Psoas muscle (tissue), 8 donors: ENCODE data around the gene ZNF146. TPM values are rescaled to one million over a fixed set of nuclear protein-coding genes. Genes with fewer than 3 reads are reported as not detected.
"Not testable (repeated sequence)": the region's sequence is repeated elsewhere in the genome, so short reads cannot be mapped to it uniquely, and the experiment has no call there.

Experiments
- ATAC-seq, 4 donors: fragments of 200-7000 bp; cut with Tn5 transposase; one replicate each; pipeline ENCODE4 v1.9.1; 2020; ENCODE audit warnings: moderate library complexity in 3 of 4, mild to moderate bottlenecking in 2 of 4
- DNase-seq, 2 donors: peaks; one replicate each; pipeline ENCODE4 v3.0.0-alpha.2; 2020
- H3K27ac ChIP-seq: fragments of 200-600 bp; one replicate; pipeline ENCODE4 v1.8.0; 2022
- H3K27me3 ChIP-seq, 3 donors: fragments of 200-600 bp in 1 of 3; one replicate each; pipeline versions ENCODE4 v1.6.1 to v1.8.0; 2013 to 2022; ENCODE audit warnings: low read length in 2 of 3, mild to moderate bottlenecking in 2 of 3, moderate library complexity in 1 of 3; ENCODE audit not compliant: insufficient read depth in 3 of 3
- H3K36me3 ChIP-seq, 2 donors: fragments of 200-600 bp in 1 of 2; one replicate each; pipeline versions ENCODE4 v1.6.1 to v1.8.0; 2013 to 2022; ENCODE audit warnings: low read depth in 1 of 2, mild to moderate bottlenecking in 1 of 2, moderate library complexity in 1 of 2; ENCODE audit not compliant: insufficient read depth in 1 of 2
- H3K4me1 ChIP-seq: fragments of 200-600 bp; one replicate; pipeline ENCODE4 v1.8.0; 2022
- H3K4me3 ChIP-seq: fragments of 200-600 bp; one replicate; pipeline ENCODE4 v1.8.0; 2022; ENCODE audit warnings: mild to moderate bottlenecking
- H3K9me3 ChIP-seq: fragments of 200-600 bp; one replicate; pipeline ENCODE4 v1.8.0; 2022
- CTCF ChIP-seq: fragments of 200-600 bp; IDR thresholded peaks from one replicate; pipeline ENCODE4 v1.8.0; 2022; ENCODE audit warnings: antibody characterized with exemption
- WGBS, 3 donors: extraction: QIAGEN DNeasy Blood & Tissue Kit; methylation state at CpG; one replicate each; pipeline versions ENCODE4 v1.1.6 to v1.1.7; 2013; 5-methylcytosine and 5-hydroxymethylcytosine counted together
- intact Hi-C, 2 donors: fragments of 100-400 bp; cut with DNase I; formaldehyde crosslinking; loops; one replicate each; pipeline versions ENCODE4 v1.11.0 to v1.14.2; 2022
- polyA plus RNA-seq, 3 donors: library from polyadenylated mRNA; stranded (reverse); fragments of 200-250 nt; gene quantifications; one replicate each; pipeline ENCODE4 v1.2.3, GENCODE V29; 2013
- total RNA-seq, 4 donors: library from RNA; stranded (reverse); fragmentation: NEBNext Ultra II Directional in 2 of 4; extraction: Animal tissue kit (Norgen Biotek cat#: 25700) in 2 of 4; gene quantifications; one replicate each; pipeline versions ENCODE4 v1.2.1 to v1.2.4, GENCODE V29; 2021 to 2023
- donor health status: healthy with polysubstance abuse.
- donor health status: DM: no; HTN: no; CAD: no; lungs with moderate emphysema.
- donor health status: Bipolar disorder and iron deficiency.
- donor health status: healthy.
- donor health status: DM: yes; HTN: yes; CAD: no.
- donor health status: DM: no; HTN: no; CAD: no.
- donor health status: DM: no; HTN: no; CAD: no.
- donor health status: DM: yes; HTN: yes; CAD: no.

The ZNF146 gene
- total and polyA plus RNA-seq, 7 donors: 30.5 to 114 (median 65.5) TPM

DNA sequence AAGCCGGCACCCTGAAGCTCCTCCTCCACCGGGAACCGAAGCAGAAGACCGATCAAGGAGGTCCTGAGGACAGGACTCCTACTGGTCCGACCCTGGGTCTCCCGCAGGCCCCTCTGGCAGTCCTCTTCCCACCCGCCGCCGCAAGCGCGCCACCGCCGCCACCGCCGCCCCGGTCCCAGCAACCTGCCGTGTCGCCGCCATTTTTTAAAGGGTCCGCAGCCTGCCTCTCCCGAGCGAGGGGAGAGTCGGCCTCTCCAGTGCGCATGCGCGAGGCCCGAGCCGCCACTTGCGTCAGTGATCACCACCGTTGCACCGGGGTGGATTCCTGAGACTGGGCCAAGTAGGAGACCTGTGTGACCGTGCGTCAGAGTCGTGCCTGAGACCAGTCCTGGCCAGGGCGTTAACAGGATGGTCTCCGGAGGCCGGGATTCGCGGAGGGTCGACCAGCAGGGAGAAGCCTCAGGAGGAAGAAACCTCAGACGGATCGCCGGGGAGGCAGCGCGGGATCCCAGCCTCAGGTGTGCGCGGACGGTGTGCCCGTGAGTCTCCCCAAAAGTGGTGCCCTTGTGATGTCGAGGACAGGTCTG is 51.6 kb downstream of the ZNF146 start:
- Histone ChIP-seq H3K9me3 (no peaks in the 10 kb centered on the region), H3K4me1 (no peaks in the 10 kb centered on the region), H3K27me3 (no peaks in the 10 kb centered on the region), H3K27ac (no peak overlapping the region), H3K36me3 (no peaks in the 10 kb centered on the region), H3K4me3 (no peak overlapping the region)
- TF ChIP-seq CTCF: no peak
- DNase-seq: peak in 1 of 2 donors; percentile 59
- ATAC-seq: peak in 1 of 4 donors; percentile 79
- intact Hi-C loops: no loop called here
- 76 to 92% (median 81%) methylated on average over 44 to 50 of the region's 50 CpGs for WGBS, 3 donors

- WGBS, 3 donors: 94 to 95% (median 95%) methylated on average over 36 of the region's 36 CpGs
- no peak overlapping the region for H3K27ac ChIP-seq
- no peaks in the 10 kb centered on the region for H3K4me1 ChIP-seq
- TF ChIP-seq CTCF: no peak
- no peaks in the 10 kb centered on the region for H3K36me3 ChIP-seq
- H3K9me3 ChIP-seq: no peaks in the 10 kb centered on the region
- ATAC-seq: peak in 1 of 4 donors; percentile 37
- intact Hi-C loops: no loop called here
- DNase-seq: no peak
- H3K4me3 ChIP-seq: no peak overlapping the region
- H3K27me3 ChIP-seq: no peaks in the 10 kb centered on the region
Observed at GRCh38 chr19:36267061-36267845, 52.3 kb downstream of the ZNF146 start.

DNA sequence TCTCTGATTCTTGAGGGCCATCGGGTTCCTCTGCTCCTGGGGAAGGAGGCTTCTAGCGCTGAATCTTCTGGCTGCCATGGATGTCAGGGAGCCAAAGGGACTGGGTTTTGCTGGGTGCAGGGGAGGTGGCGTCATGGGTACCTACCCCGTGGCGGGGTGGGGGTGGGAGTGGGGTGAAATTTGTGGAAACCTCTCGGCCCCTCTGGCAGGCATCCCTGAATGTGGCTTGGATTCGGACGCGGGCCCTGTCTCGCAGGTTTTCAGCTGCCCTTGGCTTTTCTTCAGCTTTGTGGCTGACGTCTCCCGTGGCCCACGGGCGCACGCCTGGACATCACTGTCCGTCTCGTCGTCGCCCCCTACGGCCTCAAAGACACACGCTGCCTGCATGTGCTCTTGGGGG is 53.2 kb downstream of the ZNF146 start:
- 91 to 93% (median 93%) methylated on average over 19 to 21 of the region's 21 CpGs for WGBS, 3 donors
- H3K4me3 ChIP-seq, H3K27me3 ChIP-seq, DNase-seq, H3K36me3 ChIP-seq, H3K4me1 ChIP-seq, H3K9me3 ChIP-seq, intact Hi-C loops, ATAC-seq, H3K27ac ChIP-seq: not testable (repeated sequence)

DNA sequence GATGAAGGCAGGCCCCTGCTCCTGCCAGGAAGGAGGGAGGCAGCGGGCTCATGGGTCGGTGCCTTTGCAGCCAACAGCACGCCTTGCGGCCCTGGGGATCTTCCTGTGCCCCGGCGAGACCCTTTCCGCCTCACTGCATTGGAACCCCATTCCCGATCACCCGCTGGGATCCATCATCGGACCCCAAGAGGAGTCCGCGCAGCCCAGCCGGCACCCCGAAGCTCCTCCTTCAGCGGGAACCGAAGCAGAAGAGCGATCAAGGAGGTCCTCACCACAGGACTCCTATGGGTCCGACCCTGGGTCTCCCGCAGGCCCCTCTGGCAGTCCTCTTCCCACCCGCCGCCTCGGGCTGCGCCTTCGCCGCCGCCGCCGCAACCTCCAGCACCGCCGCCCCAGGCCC is 53.7 kb downstream of the ZNF146 start:
- H3K4me3 ChIP-seq, H3K9me3 ChIP-seq, H3K36me3 ChIP-seq, DNase-seq, H3K27me3 ChIP-seq, H3K27ac ChIP-seq, ATAC-seq, H3K4me1 ChIP-seq, intact Hi-C loops: not testable (repeated sequence)
- WGBS, 3 donors: 82 to 92% methylated on average over 6 to 12 of the region's 30 CpGs; no CpG with 5 or more reads in 1 of the 3 donors

- H3K4me3 ChIP-seq, H3K36me3 ChIP-seq, ATAC-seq, H3K27ac ChIP-seq, H3K4me1 ChIP-seq, intact Hi-C loops, H3K27me3 ChIP-seq, H3K9me3 ChIP-seq, DNase-seq: not testable (repeated sequence)
- 83 to 97% (median 93%) methylated on average over 2 to 7 of the region's 29 CpGs for WGBS, 3 donors
Observed at GRCh38 chr19:36269295-36269694, 54.4 kb downstream of the ZNF146 start.

Other genes with a start within 250 kb of the ZNF146 start
- gene SDHAF1, start 219.9 kb upstream of the ZNF146 start, total RNA-seq: 10 to 100 TPM in 2 of 4 donors, 1 to 10 TPM in 2; 7.2 to 17.3 (median 12.2) TPM
- 10 to 100 TPM; 12.7 to 33.3 (median 19.7) TPM for gene SDHAF1, start 219.9 kb upstream of the ZNF146 start, polyA plus RNA-seq
- under 1 TPM in 2 of 4 donors, not detected in 2; 0.23 to 0.24 TPM for gene SYNE4, start 206.3 kb upstream of the ZNF146 start, total RNA-seq
- gene SYNE4, start 206.3 kb upstream of the ZNF146 start, polyA plus RNA-seq: under 1 TPM in 2 of 3 donors, not detected in 1; 0.21 to 0.25 TPM
- gene ALKBH6, start 200.9 kb upstream of the ZNF146 start, total RNA-seq: 10 to 100 TPM in 3 of 4 donors, 1 to 10 TPM in 1; 7.1 to 12.6 (median 10.6) TPM
- 10 to 100 TPM in 2 of 3 donors, 1 to 10 TPM in 1; 9.5 to 22.3 (median 13.3) TPM for gene ALKBH6, start 200.9 kb upstream of the ZNF146 start, polyA plus RNA-seq
- gene CLIP3, start 182.2 kb upstream of the ZNF146 start, total RNA-seq: 1 to 10 TPM; 1.2 to 3.9 (median 1.6) TPM
- 1 to 10 TPM in 1 of 3 donors, under 1 TPM in 2; 0.51 to 1.0 (median 0.66) TPM for gene CLIP3, start 182.2 kb upstream of the ZNF146 start, polyA plus RNA-seq
- gene THAP8, start 160.8 kb upstream of the ZNF146 start, total RNA-seq: 1 to 10 TPM; 1.9 to 7.0 (median 2.9) TPM
- 1 to 10 TPM; 3.6 to 9.6 (median 6.5) TPM for gene THAP8, start 160.8 kb upstream of the ZNF146 start, polyA plus RNA-seq
- gene WDR62, start 160.2 kb upstream of the ZNF146 start, total RNA-seq: 1 to 10 TPM in 3 of 4 donors, under 1 TPM in 1; 0.81 to 3.8 (median 2.8) TPM
- 1 to 10 TPM; 2.3 to 7.2 (median 2.6) TPM for gene WDR62, start 160.2 kb upstream of the ZNF146 start, polyA plus RNA-seq
- gene OVOL3, start 104.0 kb upstream of the ZNF146 start, total RNA-seq: not detected
- gene OVOL3, start 104.0 kb upstream of the ZNF146 start, polyA plus RNA-seq: under 1 TPM in 1 of 3 donors, not detected in 2; 0.13 TPM
- gene POLR2I, start 100.2 kb upstream of the ZNF146 start, total RNA-seq: 100 to 1,000 TPM in 3 of 4 donors, 10 to 100 TPM in 1; 89.7 to 126 (median 110) TPM
- gene POLR2I, start 100.2 kb upstream of the ZNF146 start, polyA plus RNA-seq: 100 to 1,000 TPM in 2 of 3 donors, 10 to 100 TPM in 1; 99.4 to 130 (median 126) TPM
- 10 to 100 TPM; 44.4 to 67.2 (median 57.8) TPM for gene TBCB, start 99.6 kb upstream of the ZNF146 start, total RNA-seq
- gene TBCB, start 99.6 kb upstream of the ZNF146 start, polyA plus RNA-seq: 100 to 1,000 TPM in 1 of 3 donors, 10 to 100 TPM in 2; 65.9 to 115 (median 80.4) TPM
- 100 to 1,000 TPM; 465 to 626 (median 571) TPM for gene CAPNS1, start 75.0 kb upstream of the ZNF146 start, total RNA-seq
- gene CAPNS1, start 75.0 kb upstream of the ZNF146 start, polyA plus RNA-seq: 100 to 1,000 TPM; 464 to 484 (median 475) TPM
- 1,000 to 10,000 TPM; 1,453 to 1,741 (median 1,623) TPM for gene COX7A1, start 62.7 kb upstream of the ZNF146 start, total RNA-seq
- 1,000 to 10,000 TPM in 1 of 3 donors, 100 to 1,000 TPM in 2; 571 to 1,031 (median 717) TPM for gene COX7A1, start 62.7 kb upstream of the ZNF146 start, polyA plus RNA-seq
- 1 to 10 TPM; 2.5 to 4.1 (median 3.6) TPM for gene ZNF565, start 441 bp upstream of the ZNF146 start, total RNA-seq
- 1 to 10 TPM; 3.1 to 6.0 (median 3.6) TPM for gene ZNF565, start 441 bp upstream of the ZNF146 start, polyA plus RNA-seq
- gene ZFP14, start 164.1 kb downstream of the ZNF146 start, total RNA-seq: 1 to 10 TPM in 1 of 4 donors, under 1 TPM in 3; 0.69 to 3.5 (median 0.91) TPM
- 1 to 10 TPM in 1 of 3 donors, under 1 TPM in 2; 0.24 to 2.5 (median 0.55) TPM for gene ZFP14, start 164.1 kb downstream of the ZNF146 start, polyA plus RNA-seq
- 1 to 10 TPM in 3 of 4 donors, under 1 TPM in 1; 0.55 to 2.1 (median 1.4) TPM for gene ZFP82, start 203.5 kb downstream of the ZNF146 start, total RNA-seq
- 1 to 10 TPM in 2 of 3 donors, under 1 TPM in 1; 1.00 to 1.2 (median 1.1) TPM for gene ZFP82, start 203.5 kb downstream of the ZNF146 start, polyA plus RNA-seq